Activated CD8-positive, alpha-beta T cell treated with anti-CD3 and anti-CD28 coated beads for 36 hours (primary cell): ENCODE results near the gene KNSTRN. TPM values are rescaled to one million over a fixed set of nuclear protein-coding genes. Genes with fewer than 3 reads are reported as not detected.

Experiments used
- ATAC-seq: fragments of 200-7000 bp; cut with Tn5 transposase; one replicate; pipeline ENCODE4 v1.10.0; 2021; ENCODE audit warnings: mild to moderate bottlenecking, moderate library complexity
- CTCF ChIA-PET: fragments of 350-600 bp; sonication (Branson Sonifier 250); formaldehyde crosslinking; loops from one replicate; lab custom pipeline; 2021; ENCODE audit warnings: antibody characterized with exemption; lab: Charles Lee
- POLR2A ChIA-PET: fragments of 350-600 bp; sonication (Branson Sonifier 250); formaldehyde crosslinking; loops from one replicate; lab custom pipeline; 2021; ENCODE audit warnings: antibody characterized with exemption; lab: Charles Lee
- DNase-seq: peaks from one replicate; pipeline ENCODE4 v3.0.0-alpha.2; 2020
- H3K27ac Mint-ChIP-seq: one replicate; pipeline ENCODE4 v1.8.0; 2021; ENCODE audit warnings: mild to moderate bottlenecking, mixed read lengths
- H3K27me3 Mint-ChIP-seq: one replicate; pipeline ENCODE4 v1.8.0; 2021; ENCODE audit warnings: mixed read lengths
- H3K36me3 Mint-ChIP-seq: one replicate; pipeline ENCODE4 v1.8.0; 2021; ENCODE audit warnings: low read depth, mixed read lengths
- H3K4me1 Mint-ChIP-seq: one replicate; pipeline ENCODE4 v1.8.0; 2021; ENCODE audit warnings: low read depth, mixed read lengths
- H3K4me3 Mint-ChIP-seq: one replicate; pipeline ENCODE4 v1.8.0; 2021; ENCODE audit warnings: mild to moderate bottlenecking, moderate library complexity, mixed read lengths
- H3K9me3 Mint-ChIP-seq: one replicate; pipeline ENCODE4 v1.8.0; 2021; ENCODE audit warnings: mixed read lengths
- intact Hi-C: fragments of 100-400 bp; cut with micrococcal nuclease; formaldehyde crosslinking; loops from one replicate; pipeline ENCODE4 v1.10.0; 2022
- total RNA-seq, 2 experiments: library from RNA; stranded (reverse); gene quantifications; one replicate each; pipeline ENCODE4 v1.2.3, GENCODE V29; 2021
- TF ChIP-seq, protein P1 (sequence below): fragments of 200-600 bp; IDR thresholded peaks from one replicate; pipeline ENCODE4 v1.8.0; 2022; ENCODE audit warnings: antibody characterized with exemption, mild to moderate bottlenecking

Gene KNSTRN
- total RNA-seq, 2 experiments from 2014 or later = 54.2 to 55.0 TPM

DNA sequence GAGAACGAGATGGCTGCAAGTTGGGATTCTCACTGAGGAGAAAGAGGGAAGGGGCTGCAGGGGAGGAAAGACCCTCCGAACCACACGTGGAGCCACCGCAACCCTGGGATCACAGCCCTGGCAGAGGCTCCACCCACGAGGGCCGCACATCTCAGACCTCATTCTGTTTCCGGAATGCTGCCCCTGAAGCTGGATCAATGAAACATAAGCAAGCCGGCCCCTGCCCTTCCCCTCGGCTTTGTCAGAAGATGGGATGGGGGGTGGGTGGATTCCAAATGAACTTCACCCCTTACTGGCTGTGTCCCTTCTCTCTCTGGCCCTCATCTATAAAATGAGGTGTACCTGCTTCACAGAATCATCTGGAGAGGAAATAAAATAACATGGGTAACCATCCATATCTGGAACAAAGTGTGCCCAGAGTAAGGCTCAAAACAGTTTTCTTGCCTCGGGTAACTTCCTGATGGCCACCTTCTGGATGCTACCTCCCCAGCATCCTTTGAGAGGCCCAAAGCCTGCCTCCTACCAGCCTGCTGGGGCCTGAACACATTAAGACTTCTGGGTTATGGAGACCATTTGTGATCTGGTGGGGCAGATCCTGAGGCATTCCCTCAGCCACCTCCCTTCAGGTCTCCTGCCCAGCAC, 37.2 kb upstream of the KNSTRN start:
- CTCF ChIA-PET = interaction anchor here (0.7 to 12.4 kb wide), 20 partner anchors 9 to 84 kb away, joined by 3 to 376 read pairs (median 7); partner anchors contain the start of genes DISP2, INAFM2, IVD and KNSTRN
- Mint-ChIP-seq H3K9me3 (no peaks in the 10 kb centered on the region), H3K4me1 (no peaks in the 10 kb centered on the region), H3K4me3 (no peak overlapping the region), H3K27ac (no peak overlapping the region), H3K36me3 (no peaks in the 10 kb centered on the region), H3K27me3 (no peaks in the 10 kb centered on the region)
- POLR2A ChIA-PET = interaction anchor here (1.0 to 1.8 kb wide), 5 partner anchors 10 to 77 kb away, joined by 3 to 5 read pairs (median 3); no protein-coding TSS in a partner anchor
- DNase-seq (no peak), ATAC-seq (no peak)
- TF ChIP-seq, protein P1, sequence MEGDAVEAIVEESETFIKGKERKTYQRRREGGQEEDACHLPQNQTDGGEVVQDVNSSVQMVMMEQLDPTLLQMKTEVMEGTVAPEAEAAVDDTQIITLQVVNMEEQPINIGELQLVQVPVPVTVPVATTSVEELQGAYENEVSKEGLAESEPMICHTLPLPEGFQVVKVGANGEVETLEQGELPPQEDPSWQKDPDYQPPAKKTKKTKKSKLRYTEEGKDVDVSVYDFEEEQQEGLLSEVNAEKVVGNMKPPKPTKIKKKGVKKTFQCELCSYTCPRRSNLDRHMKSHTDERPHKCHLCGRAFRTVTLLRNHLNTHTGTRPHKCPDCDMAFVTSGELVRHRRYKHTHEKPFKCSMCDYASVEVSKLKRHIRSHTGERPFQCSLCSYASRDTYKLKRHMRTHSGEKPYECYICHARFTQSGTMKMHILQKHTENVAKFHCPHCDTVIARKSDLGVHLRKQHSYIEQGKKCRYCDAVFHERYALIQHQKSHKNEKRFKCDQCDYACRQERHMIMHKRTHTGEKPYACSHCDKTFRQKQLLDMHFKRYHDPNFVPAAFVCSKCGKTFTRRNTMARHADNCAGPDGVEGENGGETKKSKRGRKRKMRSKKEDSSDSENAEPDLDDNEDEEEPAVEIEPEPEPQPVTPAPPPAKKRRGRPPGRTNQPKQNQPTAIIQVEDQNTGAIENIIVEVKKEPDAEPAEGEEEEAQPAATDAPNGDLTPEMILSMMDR = no peak
- intact Hi-C loops = loop anchor here (2.0 kb wide), 1 partner anchor 75 kb away; no protein-coding TSS in a partner anchor

DNA sequence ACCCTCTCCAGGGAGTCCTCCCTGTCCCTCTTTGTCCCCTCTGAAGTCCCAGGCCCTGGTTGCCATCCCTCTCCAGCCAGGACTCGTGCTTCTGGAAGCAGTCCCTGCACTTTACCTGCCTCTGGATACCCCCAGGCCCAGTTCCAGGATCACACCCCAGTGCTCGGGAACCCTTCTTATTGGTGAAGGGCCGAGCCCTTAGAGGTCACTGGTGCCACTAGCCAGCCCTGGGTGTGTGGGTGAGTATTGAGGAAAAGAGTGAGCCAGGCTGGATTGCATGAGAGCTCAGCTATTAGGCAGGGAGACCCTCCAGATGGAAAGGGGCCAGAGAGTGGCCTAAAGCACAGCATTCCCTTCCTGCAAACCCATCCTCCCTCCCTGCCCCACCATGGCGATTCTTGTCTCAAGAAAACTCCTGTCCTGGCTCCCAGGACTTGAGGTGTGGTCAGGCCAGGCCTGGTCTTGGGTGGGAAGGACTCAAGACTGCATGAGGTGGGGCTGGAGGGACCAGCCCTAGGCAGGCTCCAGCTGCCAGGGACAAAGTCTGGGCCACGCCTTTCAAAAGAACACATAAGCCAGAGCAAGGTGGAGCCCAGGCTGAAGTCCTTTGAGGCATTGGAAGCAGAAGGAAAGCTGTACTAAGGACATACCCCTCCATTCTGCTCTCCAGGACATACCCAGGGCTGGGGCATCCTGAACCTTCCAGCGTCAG, 36.5 kb upstream of the KNSTRN start:
- H3K4me3 Mint-ChIP-seq = no peak overlapping the region
- H3K4me1 Mint-ChIP-seq = no peaks in the 10 kb centered on the region
- DNase-seq (no peak), ATAC-seq (no peak)
- intact Hi-C loops = loop anchor here (2.0 kb wide), 1 partner anchor 75 kb away; no protein-coding TSS in a partner anchor
- H3K27ac Mint-ChIP-seq = no peak overlapping the region
- no peaks in the 10 kb centered on the region for H3K27me3 Mint-ChIP-seq
- ChIA-PET POLR2A (interaction anchor here (1.8 kb wide), 1 partner anchor 9 kb away, joined by 5 read pairs; no protein-coding TSS in a partner anchor), CTCF (interaction anchor here (0.9 to 12.4 kb wide), 8 partner anchors 8 to 84 kb away, joined by 3 to 376 read pairs (median 38); partner anchors contain the start of genes DISP2, INAFM2, PHGR1 and PLCB2)
- TF ChIP-seq, protein P1 = no peak
- H3K9me3 Mint-ChIP-seq = no peaks in the 10 kb centered on the region
- H3K36me3 Mint-ChIP-seq = no peaks in the 10 kb centered on the region

DNA sequence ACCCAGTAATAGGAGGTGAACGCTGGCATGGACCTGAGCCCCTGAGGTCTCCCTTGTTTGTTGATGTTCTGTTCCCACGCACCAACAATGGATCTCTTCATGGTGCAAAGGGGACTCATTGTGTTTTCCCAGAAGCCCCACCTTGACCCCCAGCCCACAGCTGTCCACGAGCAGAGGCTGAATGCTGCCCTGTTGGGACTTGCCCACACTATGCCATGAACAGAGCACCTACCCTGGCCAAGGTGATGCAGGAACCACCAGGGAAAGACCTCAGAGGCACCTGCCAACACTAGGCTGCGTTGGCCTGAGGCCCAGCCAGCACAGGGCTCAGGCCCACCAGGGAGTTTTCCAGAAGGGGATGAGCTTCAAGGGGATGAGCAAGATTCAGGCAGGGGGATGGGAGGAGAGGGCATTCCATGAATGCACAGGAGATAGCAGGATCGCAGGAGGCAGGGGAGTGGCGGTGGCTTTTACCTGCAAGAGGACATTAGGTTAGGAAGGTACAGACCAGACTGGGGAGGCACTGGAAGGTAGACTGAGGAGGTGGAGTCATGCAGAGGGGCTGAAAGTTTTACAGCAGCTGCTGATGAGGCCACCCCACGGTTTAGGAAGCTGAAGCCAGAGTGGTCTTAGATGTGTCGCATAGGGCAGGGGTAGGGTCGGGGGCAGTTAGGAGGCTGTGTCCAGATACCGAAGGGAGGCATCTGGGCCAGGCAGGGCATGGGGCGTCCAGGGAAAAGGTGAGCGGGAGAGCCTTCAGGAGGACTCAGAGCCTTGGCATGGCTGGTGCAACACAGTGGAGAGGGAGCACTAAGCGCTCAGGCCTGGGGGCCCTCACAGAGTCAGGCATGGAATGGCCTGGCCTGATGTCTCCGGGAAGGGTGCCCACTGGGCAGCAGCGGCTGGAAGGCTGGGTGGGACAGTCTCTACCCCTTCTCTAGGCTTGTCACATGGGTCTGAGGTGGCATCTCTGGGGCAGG, 35.7 kb upstream of the KNSTRN start:
- no peaks in the 10 kb centered on the region for H3K4me1 Mint-ChIP-seq
- H3K27ac Mint-ChIP-seq = no peak overlapping the region
- intact Hi-C loops = no loop called here
- CTCF ChIA-PET = interaction anchor here (0.9 to 5.4 kb wide), 4 partner anchors 8 to 75 kb away, joined by 3 to 71 read pairs (median 4); partner anchors contain the start of genes DISP2 and PHGR1
- no peaks in the 10 kb centered on the region for H3K27me3 Mint-ChIP-seq
- TF ChIP-seq, protein P1 = no peak
- no peaks in the 10 kb centered on the region for H3K36me3 Mint-ChIP-seq
- POLR2A ChIA-PET = interaction anchor here (1.8 kb wide), 1 partner anchor 9 kb away, joined by 5 read pairs; no protein-coding TSS in a partner anchor
- DNase-seq (no peak), ATAC-seq (no peak)
- H3K4me3 Mint-ChIP-seq = no peak overlapping the region
- H3K9me3 Mint-ChIP-seq = no peaks in the 10 kb centered on the region

DNA sequence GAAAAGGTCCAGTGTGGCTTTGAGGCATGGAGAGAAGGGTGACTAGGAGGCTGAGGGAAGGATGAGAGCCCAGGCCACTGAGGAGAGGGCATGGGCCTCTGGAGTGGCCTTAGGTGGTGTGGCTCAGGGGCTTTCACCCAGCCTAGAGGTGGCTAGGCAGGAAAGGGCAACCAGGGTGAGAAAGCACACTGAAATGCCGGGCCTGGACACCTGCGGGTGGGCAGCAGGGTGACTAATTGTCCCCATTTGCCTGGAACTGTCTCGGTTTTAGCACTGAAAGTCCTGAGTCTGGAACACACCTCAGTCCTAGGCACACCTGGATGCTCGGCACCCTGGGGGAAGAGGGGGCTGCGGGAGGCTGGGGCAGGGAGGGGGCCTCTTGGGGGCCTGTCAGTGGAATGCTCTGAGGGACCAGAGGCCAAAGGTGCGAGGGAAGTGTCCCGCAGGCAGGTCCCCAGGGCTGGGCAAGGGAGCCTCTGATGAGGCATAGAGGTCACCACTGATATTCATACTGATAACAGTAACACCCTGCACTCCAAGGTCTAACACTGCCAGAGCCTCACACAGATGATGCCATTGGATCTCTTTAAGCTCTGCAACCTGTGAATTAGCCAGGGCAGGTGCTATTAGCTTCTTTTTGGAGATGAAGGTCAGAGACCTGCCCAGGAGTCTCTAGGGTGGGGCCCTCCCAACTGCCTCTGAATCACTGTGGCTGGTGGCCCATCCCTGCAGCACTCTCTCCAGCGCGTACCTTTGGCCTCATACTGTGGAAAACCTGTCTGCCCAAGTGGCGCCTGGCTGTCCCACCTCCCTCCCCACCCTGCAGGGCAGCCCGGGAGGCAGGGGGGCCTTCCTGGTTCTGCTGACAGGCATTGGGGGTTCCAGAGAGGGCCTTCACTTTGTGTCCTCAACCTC, 34.7 kb upstream of the KNSTRN start:
- intact Hi-C loops = no loop called here
- DNase-seq (no peak), ATAC-seq (no peak)
- Mint-ChIP-seq H3K9me3 (no peaks in the 10 kb centered on the region), H3K27me3 (no peaks in the 10 kb centered on the region), H3K4me1 (no peaks in the 10 kb centered on the region), H3K4me3 (no peak overlapping the region), H3K27ac (no peak overlapping the region), H3K36me3 (no peaks in the 10 kb centered on the region)
- ChIA-PET POLR2A (no interaction called here), CTCF (interaction anchor here (1.3 to 2.5 kb wide), 3 partner anchors 10 to 74 kb away, joined by 4 to 9 read pairs (median 7); no protein-coding TSS in a partner anchor)
- TF ChIP-seq, protein P1 = no peak
